Smooth muscle cell (in vitro differentiated cells): ENCODE measurements around the gene RHNO1. TPM values are rescaled to one million over a fixed set of nuclear protein-coding genes. Genes with fewer than 3 reads are reported as not detected.

Experiments
- DNase-seq: peaks from one replicate; lab custom pipeline; 2025; ENCODE audit not compliant: unreplicated experiment; lab: John Stamatoyannopoulos, UW
- H2AFZ ChIP-seq: fragments of 200-600 bp; sonication (generic); 2 replicates; pipeline ENCODE4 v1.6.0; 2016; ENCODE audit warnings: antibody characterized with exemption, low read depth, mild to moderate bottlenecking
- H3F3A ChIP-seq: fragments of 200-600 bp; sonication (generic); 2 replicates; pipeline ENCODE4 v1.6.0; 2017; ENCODE audit warnings: antibody characterized with exemption, low read depth
- H3K27ac ChIP-seq: fragments of 200-600 bp; sonication (generic); 2 replicates; pipeline ENCODE4 v1.5.1; 2016; ENCODE audit warnings: low read depth, mild to moderate bottlenecking
- H3K27me3 ChIP-seq: fragments of 200-600 bp; sonication (generic); 2 replicates; pipeline ENCODE4 v1.6.1; 2016; ENCODE audit warnings: low read depth, mild to moderate bottlenecking
- H3K36me3 ChIP-seq: fragments of 200-600 bp; sonication (generic); 2 replicates; pipeline ENCODE4 v1.5.1; 2016; ENCODE audit warnings: low read depth
- H3K4me1 ChIP-seq: fragments of 200-600 bp; sonication (generic); 2 replicates; pipeline ENCODE4 v1.5.1; 2016; ENCODE audit warnings: low read depth
- H3K4me2 ChIP-seq: fragments of 200-600 bp; sonication (generic); 2 replicates; pipeline ENCODE4 v1.6.0; 2016; ENCODE audit warnings: mild to moderate bottlenecking
- H3K4me3 ChIP-seq: fragments of 200-600 bp; sonication (generic); 2 replicates; pipeline ENCODE4 v1.5.1; 2016; ENCODE audit warnings: mild to moderate bottlenecking
- H3K79me2 ChIP-seq: fragments of 200-600 bp; sonication (generic); 2 replicates; pipeline ENCODE4 v1.6.0; 2016; ENCODE audit warnings: low read depth, mild to moderate bottlenecking
- H3K9ac ChIP-seq: fragments of 200-600 bp; sonication (generic); 2 replicates; pipeline ENCODE4 v1.6.0; 2016; ENCODE audit warnings: low read depth
- H3K9me3 ChIP-seq: fragments of 200-600 bp; sonication (generic); replicated peaks from 2 replicates; pipeline ENCODE4 v1.5.1; 2016; ENCODE audit warnings: low read depth
- H4K20me1 ChIP-seq: fragments of 200-600 bp; sonication (generic); 2 replicates; pipeline ENCODE4 v1.6.0; 2016; ENCODE audit warnings: low read depth
- CTCF ChIP-seq: fragments of 200-600 bp; sonication (generic); IDR thresholded peaks from 2 replicates; pipeline ENCODE4 v1.5.1; 2017; ENCODE audit warnings: borderline replicate concordance, mild to moderate bottlenecking, antibody characterized with exemption; ENCODE audit not compliant: insufficient read depth, poor library complexity, severe bottlenecking
- WGBS: methylation state at CpG from one replicate; pipeline ENCODE4 v1.1.7; 2016; ENCODE audit warnings: low lambda C conversion rate; 5-methylcytosine and 5-hydroxymethylcytosine counted together
- polyA plus RNA-seq: library from polyadenylated mRNA; unstranded; fragments of >200 nt; fragmentation: Nextera tagmentation; extraction: Ambion mirVana; gene quantifications from 2 replicates; pipeline ENCODE4 v1.2.1, GENCODE V29; 2016
- total RNA-seq: library from RNA; depleted of rRNA; stranded (reverse); fragments of >200 nt; gene quantifications from 2 replicates; pipeline ENCODE4 v1.2.3, GENCODE V29; 2014

Gene RHNO1
- total and polyA plus RNA-seq, 2 experiments from 2014 or later = 22.6 to 29.7 TPM

- peak; percentile 86 for TF ChIP-seq CTCF
- Histone ChIP-seq H3K36me3 (no peaks in the 10 kb centered on the region), H3K27ac (no peak overlapping the region), H2AFZ (no peak overlapping the region), H3F3A (no peaks in the 10 kb centered on the region), H3K4me2 (peak overlapping the region; percentile 68), H3K4me3 (no peak overlapping the region), H4K20me1 (no peaks in the 10 kb centered on the region), H3K9me3 (no peaks in the 10 kb centered on the region), H3K9ac (no peak overlapping the region), H3K4me1 (peaks cover 4% of the 10 kb centered on the region), H3K27me3 (no peaks in the 10 kb centered on the region), H3K79me2 (no peaks in the 10 kb centered on the region)
- WGBS = 11% methylated on average over 11 of the region's 11 CpGs
- DNase-seq = peak; percentile 51
These were observed 23.4 kb upstream of the RHNO1 start for GRCh38 chr12:2853626-2854025.

GRCh38 chr12:2854669-2855453, 22.2 kb upstream of the RHNO1 start:
- H3K79me2 ChIP-seq = no peaks in the 10 kb centered on the region
- H3K9me3 ChIP-seq = no peaks in the 10 kb centered on the region
- no peak overlapping the region for H3K4me3 ChIP-seq
- no peak for DNase-seq
- H3F3A ChIP-seq = no peaks in the 10 kb centered on the region
- 91% methylated on average over 25 of the region's 25 CpGs for WGBS
- H3K36me3 ChIP-seq = no peaks in the 10 kb centered on the region
- H3K4me2 ChIP-seq = no peak overlapping the region
- TF ChIP-seq CTCF = no peak
- H3K4me1 ChIP-seq = peaks cover 4% of the 10 kb centered on the region
- no peak overlapping the region for H2AFZ ChIP-seq
- H3K27me3 ChIP-seq = no peaks in the 10 kb centered on the region
- H3K9ac ChIP-seq = no peak overlapping the region
- H3K27ac ChIP-seq = no peak overlapping the region
- no peaks in the 10 kb centered on the region for H4K20me1 ChIP-seq

- H3K4me1 ChIP-seq = peaks cover 4% of the 10 kb centered on the region
- H3K27ac ChIP-seq = no peak overlapping the region
- H3K4me2 ChIP-seq = no peak overlapping the region
- no peak for DNase-seq
- H3K9ac ChIP-seq = no peak overlapping the region
- no peak overlapping the region for H2AFZ ChIP-seq
- no peaks in the 10 kb centered on the region for H4K20me1 ChIP-seq
- TF ChIP-seq CTCF = no peak
- H3K4me3 ChIP-seq = no peak overlapping the region
- no peaks in the 10 kb centered on the region for H3K9me3 ChIP-seq
- no peaks in the 10 kb centered on the region for H3F3A ChIP-seq
- WGBS = 96% methylated on average over 7 of the region's 7 CpGs
- no peaks in the 10 kb centered on the region for H3K36me3 ChIP-seq
- H3K79me2 ChIP-seq = no peaks in the 10 kb centered on the region
- no peaks in the 10 kb centered on the region for H3K27me3 ChIP-seq
These were observed 21.5 kb upstream of the RHNO1 start for GRCh38 chr12:2855546-2855945.

GRCh38 chr12:2856051-2856450, 21.0 kb upstream of the RHNO1 start:
- no peak overlapping the region for H2AFZ ChIP-seq
- H3K27me3 ChIP-seq = no peaks in the 10 kb centered on the region
- H3K4me1 ChIP-seq = peaks cover 4% of the 10 kb centered on the region
- H3K27ac ChIP-seq = no peak overlapping the region
- no peak overlapping the region for H3K9ac ChIP-seq
- H3K79me2 ChIP-seq = no peaks in the 10 kb centered on the region
- TF ChIP-seq CTCF = no peak
- 88% methylated on average over 3 of the region's 3 CpGs for WGBS
- no peak overlapping the region for H3K4me2 ChIP-seq
- no peaks in the 10 kb centered on the region for H4K20me1 ChIP-seq
- DNase-seq = no peak
- H3K4me3 ChIP-seq = no peak overlapping the region
- no peaks in the 10 kb centered on the region for H3K9me3 ChIP-seq
- H3F3A ChIP-seq = no peaks in the 10 kb centered on the region
- no peaks in the 10 kb centered on the region for H3K36me3 ChIP-seq
